ENCODE data around the gene UBA7. TPM values are rescaled to one million over a fixed set of nuclear protein-coding genes. Genes with fewer than 3 reads are reported as not detected.

The UBA7 gene
- total and polyA plus RNA-seq, 2 experiments from 2014 or later: 0.14 to 0.50 TPM

GRCh38 chr3:49831341-49831740 lies 17.6 kb upstream of the UBA7 start (continued):
- TF ChIP-seq ZNF462 (CRISPR knock-in tag; IDR thresholded peaks at IDR 0.05): no peak
- no peak for TF ChIP-seq JUNB (IDR thresholded peaks at IDR 0.05; ENCODE audit: unreplicated experiment)
- no peak for TF ChIP-seq ETS1 (IDR thresholded peaks at IDR 0.05)
- TF ChIP-seq CTCF (conservative IDR thresholded peaks at IDR 0.05; ENCODE audit: low read depth in 2 of 2): no peak

- DNase-seq (ENCODE audit: low spot score) (no peak), ATAC-seq (no peak)
- Histone ChIP-seq H3K27ac (ENCODE audit: low read depth) (peak overlapping the region; percentile 50), H2AFZ (no peak overlapping the region), H3K36me3 (ENCODE audit: insufficient read depth) (no peaks in the 10 kb centered on the region), H3K79me2 (replicated peaks; ENCODE audit: insufficient read depth) (no peaks in the 10 kb centered on the region), H3K4me2 (no peak overlapping the region), H3K4me3 (no peak overlapping the region), H3K9me2 (ENCODE audit: insufficient read depth) (no peaks in the 10 kb centered on the region), H4K20me1 (replicated peaks; ENCODE audit: insufficient read depth) (no peaks in the 10 kb centered on the region), H3F3A (replicated peaks; ENCODE audit: low read depth) (no peaks in the 10 kb centered on the region), H3K27me3 (ENCODE audit: insufficient read depth) (no peaks in the 10 kb centered on the region), H3K4me1 (ENCODE audit: insufficient read depth) (no peaks in the 10 kb centered on the region)
- no peaks in the 10 kb centered on the region for H3K27me3 Mint-ChIP-seq (ENCODE audit: insufficient read depth, low read depth, poor library complexity)
- peaks cover 25% of the 10 kb centered on the region for H3K36me3 Mint-ChIP-seq (ENCODE audit: low read depth)
- no peak overlapping the region for H3K27ac Mint-ChIP-seq
- no peak overlapping the region for H3K4me3 Mint-ChIP-seq
- no peaks in the 10 kb centered on the region for H3K4me1 Mint-ChIP-seq
- H3K9me3 Mint-ChIP-seq: no peaks in the 10 kb centered on the region
- TF ChIP-seq EZH2 (IDR thresholded peaks at IDR 0.05; ENCODE audit: low read depth, unreplicated experiment) (no peak), ZNF114 (CRISPR knock-in tag; IDR thresholded peaks at IDR 0.05) (no peak), STAT1 (IDR thresholded peaks at IDR 0.05; ENCODE audit: unreplicated experiment) (no peak), CREB1 (CRISPR knock-in tag; IDR thresholded peaks at IDR 0.05; ENCODE audit: low read depth) (no peak), ETS1 (IDR thresholded peaks at IDR 0.05) (no peak), REST (IDR thresholded peaks at IDR 0.05; ENCODE audit: unreplicated experiment) (no peak)
These were observed 12.3 kb upstream of the UBA7 start for GRCh38 chr3:49826016-49826415.

Data from GM23338 (cell line).